Measurements from ENCODE around the gene TSPAN32.
"Not testable (repeated sequence)": the region's sequence is repeated elsewhere in the genome, so short reads cannot be mapped to it uniquely, and the experiment has no call there.

Gene TSPAN32

DNA sequence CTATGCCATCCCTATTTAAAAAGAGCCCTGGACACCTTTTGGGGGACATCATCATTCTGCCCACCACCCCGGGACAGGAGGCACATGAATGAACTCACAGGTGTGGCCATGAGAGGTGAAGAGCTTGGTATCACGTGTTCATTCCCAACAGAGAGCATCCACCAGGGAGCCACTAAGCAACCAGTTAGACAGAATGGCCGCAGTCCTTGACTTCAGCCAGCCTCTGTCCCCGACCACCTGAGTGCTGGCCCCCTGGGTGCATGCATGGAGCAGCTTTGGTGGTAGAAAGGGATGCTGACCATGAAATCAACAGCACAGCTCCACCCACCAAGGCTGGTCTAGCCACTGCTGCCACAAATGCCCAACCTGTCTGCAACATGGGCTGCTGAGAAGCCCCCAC is 44.2 kb downstream of the TSPAN32 start:
- DNase-seq = no peak

DNA sequence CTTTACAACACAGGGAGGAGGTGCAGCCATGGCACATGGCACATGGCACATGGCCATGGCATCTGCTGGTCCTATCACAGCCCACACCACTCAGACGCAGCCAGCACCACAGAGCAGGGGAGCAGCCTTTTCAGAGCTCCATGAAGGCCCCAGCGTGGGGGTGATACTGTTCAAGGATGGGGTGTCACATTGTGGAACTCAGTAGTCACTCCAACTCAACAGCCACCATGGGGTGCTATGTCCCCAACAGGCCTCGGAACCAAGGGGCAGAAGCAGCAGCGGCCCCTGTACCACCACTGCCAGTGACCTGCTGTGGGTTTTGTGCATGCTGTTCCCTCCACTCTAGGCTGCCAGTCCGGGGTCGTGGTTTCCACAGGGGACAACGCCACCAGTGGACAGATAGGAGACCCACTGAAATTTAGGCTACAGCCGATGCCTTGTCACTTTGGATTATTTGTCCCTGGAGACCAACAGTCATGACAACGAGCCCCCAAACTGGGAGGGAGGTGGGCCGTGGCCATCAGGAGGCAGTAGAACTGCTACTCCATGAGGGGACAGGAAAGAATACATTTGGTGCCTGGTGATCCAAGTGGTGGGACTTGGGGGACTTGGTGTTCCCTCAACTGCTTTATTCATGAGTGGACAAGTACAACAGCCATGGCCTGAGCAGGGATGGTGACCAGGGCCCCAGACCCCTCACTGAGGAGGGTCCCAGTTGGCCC is 44.9 kb downstream of the TSPAN32 start:
- DNase-seq = peak; percentile 18

DNA sequence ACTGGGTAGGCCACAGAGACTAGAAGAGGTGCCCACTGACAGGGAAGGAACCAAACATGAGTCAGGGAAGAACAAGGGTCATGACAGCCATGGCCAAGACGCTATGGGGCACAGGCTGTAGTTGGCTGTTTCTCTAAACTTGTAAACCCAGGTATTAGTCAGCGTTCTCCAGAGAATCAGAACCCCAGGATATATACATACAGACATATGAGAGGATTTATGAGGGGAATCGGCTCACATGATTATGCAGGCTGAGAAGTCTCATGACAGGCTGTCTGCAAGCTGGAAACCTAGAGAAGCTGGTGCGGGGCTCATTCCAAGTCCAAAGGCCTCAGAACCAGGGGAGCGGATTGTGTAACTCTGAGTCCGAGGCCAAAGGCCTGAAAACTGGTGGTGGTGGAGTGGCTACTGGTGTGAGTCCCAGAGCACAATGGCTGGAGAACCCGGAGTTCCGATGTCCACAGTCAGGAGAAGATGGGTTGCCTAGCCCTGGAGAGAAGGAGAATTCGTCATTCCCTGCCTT is 45.6 kb downstream of the TSPAN32 start:
- no peak for DNase-seq

DNA sequence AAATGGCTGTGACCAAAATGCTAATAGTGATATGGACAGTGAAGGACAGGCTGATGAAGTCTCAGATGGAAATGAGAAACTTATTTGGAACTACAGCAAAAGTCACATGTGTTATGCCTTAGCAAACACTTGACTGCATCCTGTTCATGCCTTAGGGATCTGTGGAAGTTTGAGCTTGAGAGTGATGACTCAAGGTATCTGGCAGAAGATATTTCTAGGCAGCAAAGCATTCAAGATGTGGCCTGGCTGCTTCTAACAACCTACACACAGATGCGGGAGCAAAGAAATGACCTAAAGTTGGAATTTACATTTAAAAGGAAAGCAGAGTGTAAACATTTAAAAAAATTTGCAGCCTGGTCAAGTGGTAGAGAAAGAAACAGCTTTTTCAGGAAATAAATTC is 47.2 kb downstream of the TSPAN32 start:
- no peak for DNase-seq

DNA sequence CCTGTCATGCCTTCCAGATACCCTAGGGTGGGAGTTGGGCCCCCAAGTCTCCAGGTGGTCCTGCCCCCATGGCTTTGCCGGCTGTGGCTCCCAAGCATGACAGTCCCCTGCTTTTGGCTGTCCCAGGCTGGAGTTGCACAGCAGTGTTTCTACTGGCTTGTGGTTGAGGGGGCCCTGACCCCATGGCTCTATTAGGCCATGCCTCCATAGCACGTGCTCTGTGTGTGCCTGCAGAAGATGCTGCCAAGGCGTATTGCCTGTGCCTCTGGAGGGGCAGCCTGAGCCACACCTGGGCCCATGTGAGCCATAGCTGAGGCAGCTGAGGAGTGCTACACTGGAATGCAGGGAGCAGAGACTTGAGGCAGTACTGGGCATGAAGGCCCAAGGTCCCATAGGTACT is 49.9 kb downstream of the TSPAN32 start:
- DNase-seq = no peak

DNA sequence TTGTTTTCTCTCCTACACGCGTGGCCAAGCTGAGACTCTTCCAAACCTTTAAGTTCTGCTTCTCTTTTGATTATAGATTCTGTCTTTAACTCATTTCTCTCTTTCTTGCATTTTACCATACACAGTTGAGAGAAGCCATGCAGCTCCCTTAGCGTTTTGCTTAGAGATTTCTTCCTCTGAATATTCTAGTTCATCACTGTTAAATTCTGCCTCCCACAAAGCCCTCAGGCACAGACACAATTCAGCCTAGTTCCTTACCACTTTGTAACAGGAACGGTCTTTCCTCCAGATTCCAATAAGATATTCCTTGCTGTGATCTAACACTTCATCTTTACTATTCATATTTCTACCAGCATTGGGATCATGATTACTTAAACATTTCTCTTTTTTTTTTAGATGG is 50.6 kb downstream of the TSPAN32 start:
- no peak for DNase-seq

DNA sequence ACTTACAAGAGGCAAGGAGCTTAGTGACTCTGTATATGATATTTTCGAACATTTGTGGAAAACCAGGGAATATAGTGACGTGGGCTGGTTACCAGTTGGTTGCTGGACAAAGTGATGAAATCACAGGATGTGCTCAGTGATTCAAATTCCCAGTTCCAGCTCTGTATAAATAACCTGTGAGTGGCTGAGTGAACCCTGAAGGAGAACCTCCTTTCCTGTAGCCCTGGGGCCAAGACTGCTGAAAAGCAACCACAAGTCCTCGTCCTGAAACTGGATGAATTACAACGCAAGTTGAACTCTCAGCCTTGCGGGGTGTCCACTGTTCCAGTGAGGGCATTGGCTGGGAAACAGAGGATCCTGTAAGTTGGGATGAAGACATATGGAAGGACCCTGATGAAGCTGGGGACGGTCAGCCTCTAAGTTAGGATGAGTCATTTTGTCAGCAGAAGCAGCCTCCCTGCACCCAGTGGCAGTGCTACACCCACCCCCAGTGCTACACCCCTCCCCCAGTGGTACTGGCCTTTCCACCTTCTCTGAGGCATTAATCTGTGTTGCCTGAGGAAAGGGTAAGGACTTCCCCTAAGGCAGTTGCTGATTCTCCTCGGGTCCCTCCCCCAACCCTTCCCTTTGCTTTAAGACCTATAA is 53.3 kb downstream of the TSPAN32 start:
- DNase-seq = no peak

DNA sequence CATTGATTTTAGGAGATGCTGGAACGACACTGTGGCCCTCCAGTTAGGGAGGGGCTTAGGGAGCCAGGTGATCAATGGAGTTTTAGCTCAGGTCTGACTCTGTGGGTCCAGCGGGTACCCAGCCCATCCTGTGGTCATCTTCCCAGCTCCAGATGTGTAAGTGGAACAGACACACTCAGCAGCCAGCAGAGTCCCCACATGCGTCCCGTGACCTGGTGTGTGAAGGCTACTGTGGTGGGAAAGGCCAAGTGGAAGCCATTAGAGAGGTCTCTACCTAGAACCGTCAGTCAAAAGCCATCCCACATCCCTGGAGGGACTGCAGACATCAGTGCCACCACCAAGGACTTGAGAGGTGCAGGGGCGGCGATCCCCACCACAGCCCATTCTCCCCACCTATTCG is 55.4 kb downstream of the TSPAN32 start:
- no peak for DNase-seq

DNA sequence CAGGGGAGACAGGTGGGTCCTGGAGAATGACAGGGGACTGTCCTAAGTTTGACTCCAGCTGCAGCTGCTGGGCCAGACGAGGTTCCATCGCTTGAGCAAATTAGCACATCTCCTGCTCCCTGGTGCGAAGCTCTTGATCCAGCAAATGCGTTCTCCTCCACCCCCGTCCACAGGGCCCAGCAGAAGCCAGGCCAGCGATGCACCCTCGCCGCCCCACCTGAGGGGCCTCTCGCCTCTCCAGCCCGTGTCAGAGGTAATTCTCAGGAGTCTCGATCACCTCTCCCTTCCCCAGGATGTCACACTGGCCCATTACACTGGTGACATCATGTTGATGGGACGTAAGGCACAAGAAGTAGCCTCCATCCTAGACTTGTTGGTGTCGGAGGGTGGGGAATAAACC is 55.8 kb downstream of the TSPAN32 start:
- DNase-seq = not testable (repeated sequence)

DNA sequence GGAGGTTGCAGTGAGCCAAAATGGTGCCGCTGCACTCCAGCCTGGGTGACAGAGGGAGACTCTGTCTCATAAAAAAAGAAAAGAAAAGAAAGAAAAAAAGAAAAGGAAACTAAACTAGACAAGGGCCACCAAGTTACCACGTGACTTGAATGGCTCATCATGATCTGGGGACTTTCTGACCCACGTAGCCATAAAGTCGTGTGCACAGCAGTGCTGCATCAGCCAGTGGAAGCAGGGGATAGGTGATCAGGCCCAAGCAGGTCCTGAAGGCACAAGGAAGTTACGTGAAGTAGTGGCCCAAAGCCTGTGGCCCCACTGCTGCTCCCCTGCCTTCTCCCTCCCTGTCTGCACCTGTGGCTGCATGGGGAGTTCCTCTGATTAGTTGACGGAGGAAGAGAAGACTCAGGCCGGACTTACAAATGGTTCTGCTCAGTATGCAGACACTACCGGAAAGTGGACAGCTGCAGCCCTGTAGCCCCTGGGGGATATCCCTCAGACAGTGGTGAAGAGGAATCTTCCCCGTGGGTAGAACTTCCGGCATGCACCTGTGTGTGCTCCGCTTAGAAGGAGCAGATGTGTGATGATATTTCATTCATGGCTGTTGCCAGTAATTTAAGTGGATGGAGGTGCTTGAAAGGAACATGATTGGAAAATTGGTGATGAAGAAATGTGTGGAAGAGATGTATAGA is 57.1 kb downstream of the TSPAN32 start:
- no peak for DNase-seq

DNA sequence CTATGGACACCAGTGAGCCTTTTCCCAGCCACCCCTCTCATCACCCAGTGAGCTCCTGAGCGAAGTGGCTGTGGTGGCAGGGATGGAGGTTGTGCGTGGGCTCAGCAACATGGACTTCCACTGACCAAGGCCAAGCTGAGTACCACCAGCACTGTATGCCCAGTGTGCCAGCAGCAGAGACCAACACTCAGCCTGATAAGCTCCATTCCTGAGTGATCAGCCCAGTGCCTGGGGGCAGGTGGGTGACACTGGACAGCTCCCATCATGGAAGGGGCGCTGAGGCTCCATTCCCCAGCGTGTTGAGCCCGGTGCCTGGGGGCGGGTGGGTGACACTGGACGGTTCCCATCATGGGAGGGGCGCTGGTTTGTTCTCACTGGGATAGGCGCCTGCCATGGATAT is 57.7 kb downstream of the TSPAN32 start:
- DNase-seq = no peak

DNA sequence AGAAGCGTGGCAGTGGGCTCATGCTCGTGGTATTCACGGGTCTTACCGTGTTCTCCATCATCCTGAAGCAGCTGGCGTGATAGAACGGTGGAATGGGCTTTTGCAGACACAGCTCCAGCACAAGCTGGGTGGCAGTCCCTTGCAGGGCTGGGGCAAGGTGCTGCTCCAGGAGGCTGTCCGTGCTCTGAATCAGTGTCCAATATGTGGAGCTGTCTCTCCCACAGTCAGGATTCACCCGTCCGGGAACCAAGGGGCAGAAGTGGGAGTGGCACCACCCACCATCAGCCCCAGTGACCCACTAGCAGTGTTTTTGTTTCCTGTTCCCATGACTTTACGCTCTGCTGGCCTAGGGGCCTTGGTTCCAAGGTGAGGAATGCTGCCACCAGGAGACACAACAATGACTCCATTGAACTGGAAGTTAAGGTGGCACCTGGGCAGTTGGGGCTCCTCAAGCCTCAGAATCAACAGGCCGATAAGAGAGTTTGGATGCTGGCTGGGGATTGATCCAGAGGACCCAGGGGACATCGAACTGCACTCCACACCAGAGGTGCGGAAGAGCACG is 58.3 kb downstream of the TSPAN32 start:
- no peak for DNase-seq

DNA sequence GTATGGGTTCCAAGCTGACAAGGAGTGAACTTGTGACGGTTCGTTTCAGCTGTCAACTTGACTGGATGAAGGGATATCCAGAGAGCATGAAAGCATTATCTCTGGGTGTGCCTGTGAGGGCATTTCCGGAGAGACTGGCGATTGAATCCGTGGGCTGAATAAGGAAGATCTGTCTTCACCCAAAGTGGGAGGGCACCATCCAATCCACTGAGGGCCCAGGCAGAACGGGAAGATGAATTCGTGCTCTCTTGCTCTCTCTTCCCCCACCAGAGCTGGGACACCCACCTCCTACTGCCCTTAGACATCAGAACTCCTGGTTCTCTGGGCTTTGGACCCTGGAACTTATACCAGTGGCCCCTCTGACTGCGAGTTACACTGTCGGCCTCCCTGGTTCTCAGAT is 59.8 kb downstream of the TSPAN32 start:
- no peak for DNase-seq

DNA sequence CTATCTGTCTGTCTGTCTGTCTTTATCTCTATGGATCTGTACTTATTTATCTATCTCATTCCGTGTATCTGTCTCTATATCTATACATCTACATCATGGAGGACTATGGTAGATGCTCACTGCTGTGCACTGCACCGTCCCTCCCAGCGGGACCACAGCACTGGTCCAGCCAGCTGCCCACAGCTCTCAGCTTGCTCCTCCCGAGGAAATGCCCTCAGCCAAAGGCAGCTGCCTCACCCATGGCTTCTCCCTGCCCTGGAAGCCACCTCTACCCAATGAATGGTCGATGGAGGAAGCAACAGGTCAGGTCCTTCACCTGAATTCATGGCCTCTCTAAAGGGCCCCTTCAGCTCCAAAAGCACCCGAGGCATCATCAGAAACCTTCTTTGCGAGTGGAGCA is 60.6 kb downstream of the TSPAN32 start:
- DNase-seq = no peak

DNA sequence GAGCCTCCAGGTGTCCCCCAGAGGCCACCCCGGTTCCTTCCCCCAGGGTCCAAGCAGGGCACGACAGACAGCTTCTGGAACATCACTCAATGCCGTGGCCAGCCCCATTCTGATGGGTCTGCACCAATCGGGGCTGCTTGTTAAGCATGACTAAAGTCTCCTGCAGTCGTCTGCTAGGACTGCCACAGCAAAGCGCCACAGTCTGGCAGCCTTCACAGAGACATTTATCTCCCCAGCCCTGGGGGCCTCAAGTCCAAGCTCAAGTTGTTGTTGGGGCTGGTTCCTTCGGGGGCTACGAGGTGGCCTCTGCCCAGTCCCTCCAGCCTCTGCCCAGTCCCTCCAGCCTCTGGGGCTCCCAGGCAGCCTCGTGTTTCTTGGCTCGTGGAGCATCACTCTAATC is 61.3 kb downstream of the TSPAN32 start:
- no peak for DNase-seq

DNA sequence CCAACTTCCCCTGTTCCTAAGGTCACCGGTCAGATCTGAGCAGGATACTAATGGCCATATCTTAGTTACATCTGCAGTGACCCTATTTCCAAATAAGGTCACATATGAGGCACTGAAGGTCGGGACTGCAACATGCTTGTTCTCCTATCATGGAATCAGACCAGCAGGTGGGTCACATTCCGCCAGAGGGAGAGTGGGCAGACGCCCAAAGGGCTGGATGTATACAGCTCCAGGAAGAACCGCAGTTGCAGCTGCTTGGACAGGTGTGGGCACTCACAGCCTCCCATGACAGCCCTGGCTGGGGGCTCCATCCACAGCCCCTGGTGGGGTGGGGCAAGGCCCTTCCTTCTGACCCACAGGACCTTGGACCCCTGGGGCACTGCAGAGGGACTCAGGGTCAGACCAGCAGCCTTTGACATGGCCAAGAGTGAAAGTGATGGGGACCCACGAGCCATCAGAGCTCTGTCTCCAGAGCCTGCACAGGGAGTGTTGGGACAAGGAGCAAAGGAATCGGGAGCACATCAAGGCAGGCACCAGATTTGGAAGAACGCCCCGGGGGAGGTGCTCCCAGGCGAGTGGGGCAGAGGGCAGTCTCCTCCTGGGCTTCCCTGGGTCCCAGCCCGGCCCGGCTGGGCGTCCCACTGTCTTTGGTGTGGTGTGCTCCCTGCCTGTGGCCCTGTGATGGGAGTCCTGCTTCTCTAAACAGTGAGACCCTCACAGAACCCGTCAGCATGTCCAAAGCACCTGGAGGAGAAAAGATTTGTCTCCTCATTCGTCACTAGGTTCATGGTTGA is 62.0 kb downstream of the TSPAN32 start:
- no peak for DNase-seq

DNA sequence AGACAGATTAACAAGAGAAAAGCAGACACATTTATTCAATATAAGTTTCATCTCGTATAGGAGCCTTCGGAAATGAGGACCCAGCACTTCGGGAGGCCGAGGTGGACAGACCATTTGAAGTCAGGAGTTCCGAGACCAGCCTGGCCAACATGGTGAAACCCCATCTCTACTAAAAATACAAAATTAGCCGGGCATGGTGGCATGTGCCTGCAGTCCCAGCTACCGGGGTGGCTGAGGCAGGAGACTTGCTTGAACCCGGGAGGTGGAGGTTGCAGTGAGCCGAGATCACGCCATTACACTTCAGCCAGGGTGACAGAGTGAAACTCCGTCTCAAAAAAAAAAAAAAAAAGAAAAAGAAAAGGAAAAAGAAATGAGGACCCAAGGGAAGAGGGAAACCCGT is 62.6 kb downstream of the TSPAN32 start:
- not testable (repeated sequence) for DNase-seq

DNA sequence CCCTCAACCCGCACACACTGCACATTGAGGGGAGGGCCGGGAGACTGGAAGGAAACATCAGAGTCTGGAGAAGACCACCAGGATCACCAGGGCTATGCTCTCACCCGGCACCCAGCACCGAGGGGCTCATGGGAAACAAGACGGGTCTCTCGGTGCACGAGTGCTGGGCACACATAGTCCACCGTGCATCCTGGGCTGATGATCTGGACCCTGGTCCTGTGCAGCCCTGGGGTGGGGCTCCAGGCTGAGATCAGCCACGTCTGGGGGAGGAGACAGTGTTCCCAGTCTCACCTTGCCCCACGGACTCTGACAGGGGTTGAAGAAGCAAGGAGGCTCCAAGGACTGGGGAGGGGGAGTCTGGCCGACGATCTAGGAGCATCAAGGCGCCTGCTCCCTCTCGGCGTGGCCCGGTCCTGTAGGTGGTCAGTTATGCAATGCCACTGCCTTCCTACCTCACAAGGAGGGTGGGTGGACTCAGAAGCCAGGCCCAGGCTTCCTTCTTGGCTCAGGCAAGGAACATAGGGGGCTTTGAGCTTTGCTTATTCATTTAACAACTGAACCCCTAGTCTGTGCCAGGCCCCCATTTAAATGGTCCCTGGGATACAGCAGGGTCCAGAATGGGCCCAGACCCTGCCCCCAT is 63.9 kb downstream of the TSPAN32 start:
- no peak for DNase-seq

DNA sequence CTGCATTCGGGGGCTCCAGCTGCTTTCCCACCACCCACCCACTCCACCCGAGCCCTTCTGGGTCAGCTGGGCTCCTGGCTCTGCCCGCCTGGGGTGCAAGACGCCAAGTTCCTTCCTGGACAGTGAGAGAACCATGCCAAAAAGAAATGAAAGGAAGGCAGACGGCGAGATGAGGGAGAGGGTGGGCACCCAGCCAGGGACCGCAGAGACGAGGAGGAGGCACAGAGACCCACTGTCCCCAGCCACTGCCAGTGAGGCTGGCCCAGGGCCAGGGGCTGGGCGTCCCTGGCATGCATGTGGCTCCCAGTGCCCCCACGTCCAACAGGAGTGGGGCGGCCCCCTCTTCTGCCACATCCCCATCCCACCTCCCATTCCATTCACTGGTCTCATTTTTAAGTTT is 64.5 kb downstream of the TSPAN32 start:
- no peak for DNase-seq

DNA sequence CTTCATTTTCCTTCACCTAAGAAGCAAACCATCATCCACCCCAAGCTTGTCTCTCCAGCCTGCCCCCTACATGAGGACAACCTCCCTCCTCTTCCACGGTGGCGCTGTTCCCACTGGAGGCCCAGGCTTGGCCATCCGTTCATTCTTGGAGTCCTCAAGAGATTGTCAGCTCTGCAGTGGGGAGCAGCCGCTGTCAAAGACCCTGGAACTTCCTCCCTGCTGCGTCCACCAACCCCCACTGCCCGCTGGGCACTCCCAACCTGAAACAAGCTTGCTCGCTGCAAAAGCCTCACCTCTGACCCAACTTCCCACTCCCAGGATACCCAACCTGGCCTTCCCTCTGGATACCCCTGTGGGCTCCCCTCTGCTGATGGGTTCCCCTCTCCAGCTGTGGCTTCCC is 64.9 kb downstream of the TSPAN32 start:
- DNase-seq = no peak

DNA sequence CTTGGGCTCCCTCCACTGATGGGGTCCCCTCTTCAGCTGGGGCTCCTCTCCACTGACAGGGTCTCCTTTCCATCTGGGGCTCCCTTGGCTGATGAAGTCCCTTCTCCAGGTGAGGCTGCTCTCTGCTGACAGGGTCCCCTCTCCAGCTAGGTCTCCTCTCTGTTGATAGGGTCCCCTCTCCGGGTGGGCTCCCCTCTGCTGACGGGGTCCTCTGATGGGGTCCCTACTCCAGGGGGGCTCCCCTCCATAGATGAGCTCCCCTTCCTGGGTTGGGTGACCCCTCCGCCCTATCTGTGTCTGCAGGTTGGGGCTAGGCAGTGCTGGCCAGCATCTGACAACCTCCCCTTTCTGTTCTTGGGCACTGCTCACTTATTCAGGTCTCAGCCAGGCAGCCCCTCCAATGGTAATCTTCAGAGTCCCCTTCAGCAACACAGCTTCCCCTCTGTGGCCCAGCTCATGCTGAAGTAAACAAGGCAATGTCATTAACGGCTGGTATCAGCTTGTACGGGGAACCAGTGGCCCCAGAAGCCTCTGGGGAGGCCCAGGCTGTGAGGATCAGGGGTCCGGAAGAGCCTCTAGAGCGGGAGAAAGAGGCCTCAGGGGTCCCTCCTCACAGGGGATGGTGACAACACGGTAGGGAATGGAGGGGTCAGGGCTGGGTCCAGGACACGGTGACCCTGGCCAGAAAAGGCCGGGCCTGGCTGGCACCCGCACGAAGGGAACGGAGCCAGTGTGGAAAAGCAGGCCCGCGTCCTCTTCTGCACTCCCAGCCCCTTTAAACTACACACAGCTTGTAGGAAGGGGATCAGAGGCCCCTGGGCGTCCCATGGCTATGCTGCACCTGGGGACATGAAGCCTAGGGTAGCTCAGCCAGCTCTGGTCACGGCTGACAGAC is 65.7 kb downstream of the TSPAN32 start:
- DNase-seq = no peak
